ENCODE data around the gene MADCAM1.

Gene MADCAM1

DNA sequence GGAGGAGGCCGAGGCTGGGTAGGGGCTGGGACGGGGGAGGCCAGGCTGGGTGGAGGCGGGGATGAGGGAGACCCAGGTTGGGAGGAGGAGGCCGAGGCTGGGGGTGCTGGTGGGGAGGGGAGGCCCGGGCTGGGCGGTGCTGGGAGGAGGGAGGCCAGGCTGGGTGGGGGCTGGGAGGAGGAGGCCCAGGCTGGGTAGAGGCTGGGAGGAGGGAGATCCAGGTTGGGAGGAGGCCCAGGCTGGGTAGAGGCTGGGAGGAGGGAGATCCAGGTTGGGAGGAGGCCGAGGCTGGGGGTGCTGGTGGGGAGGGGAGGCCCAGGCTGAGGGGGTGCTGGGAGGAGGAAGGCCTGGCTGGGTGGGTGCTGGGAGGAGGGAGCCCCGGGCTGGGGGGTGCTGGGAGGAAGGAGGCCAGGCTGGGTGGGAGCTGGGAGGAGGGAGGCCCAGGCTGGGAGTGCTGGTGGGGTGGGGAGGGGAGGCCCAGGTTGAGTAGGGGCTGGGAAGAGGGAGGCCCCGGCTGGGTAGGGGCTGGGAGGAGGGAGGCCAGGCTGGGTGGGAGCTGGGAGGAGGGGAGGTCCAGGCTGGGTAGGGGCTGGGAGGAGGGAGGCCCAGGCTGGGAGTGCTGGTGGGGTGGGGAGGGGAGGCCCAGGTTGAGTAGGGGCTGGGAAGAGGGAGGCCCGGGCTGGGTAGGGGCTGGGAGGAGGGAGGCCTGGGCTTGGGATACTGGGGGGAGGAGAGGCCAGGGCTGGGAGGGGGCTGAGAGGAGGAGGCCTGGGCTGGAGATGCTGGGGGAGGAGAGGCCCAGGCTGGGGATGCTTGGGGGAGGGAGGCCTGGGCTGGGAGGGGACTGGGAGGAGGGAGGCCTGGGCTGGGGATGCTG, 21.7 kb downstream of the MADCAM1 start:
- Mint-ChIP-seq H3K4me3 (no peak overlapping the region), H3K27me3 (peaks cover 4% of the 10 kb centered on the region), H3K36me3 (peaks cover 3% of the 10 kb centered on the region), H3K9me3 (no peaks in the 10 kb centered on the region), H3K27ac (no peak overlapping the region), H3K4me1 (peaks cover 3% of the 10 kb centered on the region)
- ATAC-seq (ENCODE audit: low read depth) = no peak
- no peak for DNase-seq (ENCODE audit: low spot score in 2 of 2)

DNA sequence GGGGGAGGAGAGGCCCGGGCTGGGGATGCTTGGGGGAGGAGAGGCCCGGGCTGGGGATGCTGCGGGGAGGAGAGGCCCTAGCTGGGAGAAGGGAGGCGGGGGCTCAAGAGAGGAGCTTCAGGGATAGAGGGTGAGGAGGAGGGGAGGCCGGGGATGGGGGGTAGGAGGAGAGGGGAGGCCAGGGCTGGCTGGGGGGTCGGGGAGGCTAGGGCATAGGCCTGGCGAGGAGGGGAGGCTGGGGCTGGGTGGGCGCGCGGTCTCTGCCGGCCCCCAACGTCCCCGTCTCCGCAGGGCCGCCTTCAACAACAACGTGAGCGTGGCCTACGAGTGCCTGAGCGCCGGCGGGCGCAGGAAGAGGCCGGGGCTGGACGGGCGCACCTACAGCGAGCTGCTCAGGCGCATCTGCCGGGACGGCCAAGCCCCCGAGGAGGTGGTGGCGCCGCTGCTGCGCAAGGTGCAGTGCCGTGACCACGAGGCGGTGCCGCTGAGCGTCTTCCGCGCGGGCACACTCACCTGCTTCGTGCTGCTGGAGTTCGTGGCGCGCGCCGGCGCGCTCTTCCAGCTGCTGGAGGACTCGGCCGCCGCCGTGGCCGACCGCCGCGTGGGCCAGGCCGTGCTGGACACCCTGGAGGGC, 22.4 kb downstream of the MADCAM1 start:
- H3K36me3 Mint-ChIP-seq = peaks cover 3% of the 10 kb centered on the region
- peaks cover 4% of the 10 kb centered on the region for H3K27me3 Mint-ChIP-seq
- H3K4me1 Mint-ChIP-seq = peaks cover 3% of the 10 kb centered on the region
- ATAC-seq (ENCODE audit: low read depth) (peak; percentile 78), DNase-seq (ENCODE audit: low spot score in 2 of 2) (no peak)
- H3K27ac Mint-ChIP-seq = no peak overlapping the region
- no peaks in the 10 kb centered on the region for H3K9me3 Mint-ChIP-seq
- H3K4me3 Mint-ChIP-seq = no peak overlapping the region

DNA sequence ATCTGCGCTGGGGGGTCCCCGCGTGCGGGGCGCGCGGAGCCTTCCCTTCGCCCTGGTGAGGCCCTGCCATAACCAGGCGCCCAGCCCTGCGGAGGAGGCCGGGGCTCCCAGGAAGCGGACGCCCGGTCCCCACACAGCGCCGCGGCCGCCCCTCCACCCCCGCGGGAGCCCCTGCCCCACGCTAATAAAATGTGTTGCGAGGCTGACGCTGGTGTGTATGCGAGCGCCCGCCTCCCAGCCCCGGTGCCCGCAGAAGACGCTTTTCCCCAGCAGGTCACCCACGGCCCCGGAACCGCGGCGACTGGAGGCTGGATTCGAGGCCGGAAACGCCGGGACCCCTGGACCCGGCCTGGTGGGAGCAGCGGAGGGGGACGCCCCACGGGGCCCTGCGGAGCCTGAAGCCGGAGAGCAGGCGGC, 23.2 kb downstream of the MADCAM1 start:
- Mint-ChIP-seq H3K4me1 (peaks cover 3% of the 10 kb centered on the region), H3K4me3 (no peak overlapping the region), H3K9me3 (no peaks in the 10 kb centered on the region), H3K27ac (no peak overlapping the region), H3K27me3 (peaks cover 7% of the 10 kb centered on the region), H3K36me3 (peaks cover 3% of the 10 kb centered on the region)
- ATAC-seq (ENCODE audit: low read depth) = no peak
- no peak for DNase-seq (ENCODE audit: low spot score in 2 of 2)

DNA sequence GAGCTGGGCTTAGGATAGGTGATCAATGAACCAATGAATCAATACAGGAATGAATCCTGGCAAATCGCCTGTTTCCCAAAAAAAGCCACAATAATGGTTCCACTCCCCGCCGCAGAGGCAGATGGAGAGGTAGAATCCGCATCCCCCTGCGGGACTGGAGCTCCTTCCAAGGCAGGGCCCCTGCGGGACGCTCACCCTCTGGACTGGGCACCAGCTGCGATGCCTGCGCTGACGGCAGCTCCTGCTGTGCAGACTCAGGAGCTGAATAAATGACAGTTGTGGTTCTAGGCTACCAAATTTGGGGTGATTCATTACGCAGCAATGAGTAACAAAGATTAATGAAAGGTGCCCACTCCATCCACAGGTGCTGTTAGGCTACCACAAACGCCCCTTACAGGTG, 26.4 kb downstream of the MADCAM1 start:
- H3K27me3 Mint-ChIP-seq = peaks cover 11% of the 10 kb centered on the region
- peaks cover 1% of the 10 kb centered on the region for H3K36me3 Mint-ChIP-seq
- no peaks in the 10 kb centered on the region for H3K9me3 Mint-ChIP-seq
- no peak overlapping the region for H3K4me3 Mint-ChIP-seq
- no peak overlapping the region for H3K27ac Mint-ChIP-seq
- no peak for DNase-seq (ENCODE audit: low spot score in 2 of 2)
- ATAC-seq (ENCODE audit: low read depth) = no peak
- no peaks in the 10 kb centered on the region for H3K4me1 Mint-ChIP-seq

GRCh38 chr19:524062-524674, 27.9 kb downstream of the MADCAM1 start:
- ATAC-seq (ENCODE audit: low read depth) (no peak), DNase-seq (ENCODE audit: low spot score in 2 of 2) (no peak)
- peaks cover 16% of the 10 kb centered on the region for H3K27me3 Mint-ChIP-seq
- no peak overlapping the region for H3K4me3 Mint-ChIP-seq
- no peaks in the 10 kb centered on the region for H3K9me3 Mint-ChIP-seq
- no peak overlapping the region for H3K27ac Mint-ChIP-seq
- H3K4me1 Mint-ChIP-seq = no peaks in the 10 kb centered on the region
- H3K36me3 Mint-ChIP-seq = peaks cover 1% of the 10 kb centered on the region

DNA sequence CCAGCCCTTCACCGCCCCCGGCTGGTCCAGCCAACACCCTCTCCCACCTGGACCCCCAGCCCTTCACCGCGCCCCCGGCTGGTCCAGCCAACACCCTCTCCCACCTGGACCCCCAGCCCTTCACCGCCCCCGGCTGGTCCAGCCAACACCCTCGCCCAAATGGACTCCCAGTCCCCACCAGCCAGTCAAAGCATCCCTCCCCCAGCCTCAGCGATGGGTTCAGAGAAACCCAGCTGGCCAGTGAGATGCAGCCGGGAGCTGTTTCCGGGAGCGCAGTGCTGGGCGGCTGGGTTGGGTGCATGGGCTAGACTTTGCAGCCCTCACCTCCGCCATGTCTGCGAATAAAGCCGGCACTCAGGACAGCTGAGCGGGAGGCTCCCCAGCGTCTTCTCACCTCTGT, 28.7 kb downstream of the MADCAM1 start:
- ATAC-seq (ENCODE audit: low read depth) (no peak), DNase-seq (ENCODE audit: low spot score in 2 of 2) (no peak)
- Mint-ChIP-seq H3K27me3 (peaks cover 16% of the 10 kb centered on the region), H3K36me3 (peaks cover 1% of the 10 kb centered on the region), H3K4me3 (no peak overlapping the region), H3K9me3 (no peaks in the 10 kb centered on the region), H3K27ac (no peak overlapping the region), H3K4me1 (no peaks in the 10 kb centered on the region)

DNA sequence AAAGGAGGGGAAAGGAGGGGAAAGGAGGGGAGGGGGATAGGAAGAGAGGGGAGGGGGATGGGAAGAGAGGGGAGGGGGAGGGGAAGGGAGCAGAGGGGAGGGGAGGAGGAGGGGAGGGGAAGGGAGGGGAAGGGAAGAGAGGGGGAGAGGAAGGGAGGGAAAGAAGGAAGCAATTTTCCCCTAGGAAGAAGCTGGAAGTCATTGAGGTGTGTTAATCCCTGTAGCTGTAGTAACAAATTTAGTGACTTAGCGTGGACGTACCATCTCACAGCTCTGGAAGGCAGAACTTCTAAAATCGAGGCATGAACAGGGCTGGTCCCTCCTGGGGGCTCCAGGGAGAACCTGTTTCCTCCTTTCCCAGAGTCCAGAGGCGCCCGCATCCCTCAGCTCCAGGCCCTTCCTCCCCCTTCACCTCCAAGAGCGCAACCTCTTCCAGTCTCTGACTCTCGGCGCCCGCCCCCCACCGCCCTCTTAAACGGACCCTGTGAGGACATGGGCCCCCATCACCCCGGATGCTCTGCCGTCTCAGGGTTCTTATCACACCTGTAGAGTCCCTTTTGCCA, 29.7 kb downstream of the MADCAM1 start:
- Mint-ChIP-seq H3K9me3 (no peaks in the 10 kb centered on the region), H3K4me3 (no peak overlapping the region), H3K4me1 (no peaks in the 10 kb centered on the region), H3K36me3 (no peaks in the 10 kb centered on the region), H3K27ac (no peak overlapping the region), H3K27me3 (peaks cover 16% of the 10 kb centered on the region)
- ATAC-seq (ENCODE audit: low read depth) (no peak), DNase-seq (ENCODE audit: low spot score in 2 of 2) (no peak)

DNA sequence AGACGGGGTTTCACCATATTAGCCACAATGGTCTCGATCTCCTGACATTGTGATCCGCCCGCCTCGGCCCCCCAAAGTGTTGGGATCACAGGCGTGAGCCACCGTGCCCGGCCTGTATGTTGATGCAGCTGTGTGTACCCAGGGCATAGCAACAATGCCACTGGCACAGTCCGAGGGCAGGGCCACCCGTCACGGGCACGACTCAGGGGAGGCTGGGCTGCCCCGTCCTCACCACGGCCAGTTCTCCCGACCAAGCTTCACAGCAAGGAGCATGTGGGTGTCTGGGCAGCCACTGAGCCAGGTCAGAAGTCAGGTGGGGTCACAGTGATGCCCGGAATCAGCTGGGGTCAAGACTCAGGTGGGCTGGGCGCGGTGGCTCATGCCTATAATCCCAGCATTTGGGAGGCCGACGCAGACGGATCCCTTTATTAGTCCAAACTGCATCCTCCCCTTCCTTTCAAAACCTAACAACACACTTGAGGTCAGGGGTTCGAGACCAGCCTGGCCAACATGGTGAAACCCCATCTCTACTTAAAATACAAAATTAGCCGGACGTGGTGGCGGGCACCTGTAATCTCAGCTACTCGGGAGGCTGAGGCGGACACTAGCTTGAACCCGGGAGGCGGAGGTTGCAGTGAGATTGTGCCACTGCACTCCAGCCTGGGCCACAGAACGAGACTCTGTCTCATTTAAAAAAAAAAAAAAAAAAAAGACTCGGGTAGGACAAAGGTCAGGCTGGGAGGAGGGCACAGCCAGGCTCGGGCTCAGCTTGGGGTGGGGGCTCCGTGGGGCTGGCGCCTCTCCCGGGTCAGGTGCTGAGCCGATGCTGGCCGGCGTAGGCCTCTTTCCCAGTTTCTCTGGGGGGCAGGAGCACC, 34.1 kb downstream of the MADCAM1 start:
- H3K27me3 Mint-ChIP-seq = peaks cover 11% of the 10 kb centered on the region
- peak overlapping the region; percentile 45 for H3K27ac Mint-ChIP-seq
- peaks cover 2% of the 10 kb centered on the region for H3K36me3 Mint-ChIP-seq
- H3K9me3 Mint-ChIP-seq = no peaks in the 10 kb centered on the region
- ATAC-seq (ENCODE audit: low read depth) (no peak), DNase-seq (ENCODE audit: low spot score in 2 of 2) (no peak)
- peak overlapping the region; percentile 79 for H3K4me3 Mint-ChIP-seq
- peaks cover 6% of the 10 kb centered on the region for H3K4me1 Mint-ChIP-seq

GRCh38 chr19:531009-531752, 34.9 kb downstream of the MADCAM1 start:
- H3K27ac Mint-ChIP-seq = no peak overlapping the region
- peaks cover 4% of the 10 kb centered on the region for H3K36me3 Mint-ChIP-seq
- ATAC-seq (ENCODE audit: low read depth) (peak; percentile 79), DNase-seq (ENCODE audit: low spot score in 2 of 2) (peak; percentile 87 to 98)
- peaks cover 8% of the 10 kb centered on the region for H3K27me3 Mint-ChIP-seq
- peaks cover 6% of the 10 kb centered on the region for H3K4me1 Mint-ChIP-seq
- no peaks in the 10 kb centered on the region for H3K9me3 Mint-ChIP-seq
- H3K4me3 Mint-ChIP-seq = peak overlapping the region; percentile 79

- peak in 1 of 2 donors; percentile 44 for DNase-seq (ENCODE audit: low spot score in 2 of 2)
- peaks cover 6% of the 10 kb centered on the region for H3K27me3 Mint-ChIP-seq
- peaks cover 4% of the 10 kb centered on the region for H3K36me3 Mint-ChIP-seq
- ATAC-seq (ENCODE audit: low read depth) = peak; percentile 27
- H3K9me3 Mint-ChIP-seq = no peaks in the 10 kb centered on the region
- peaks cover 6% of the 10 kb centered on the region for H3K4me1 Mint-ChIP-seq
- H3K27ac Mint-ChIP-seq = no peak within 1 kb of the TSS
- H3K4me3 Mint-ChIP-seq = peak within 1 kb of the TSS; percentile 87
These were observed 35.7 kb downstream of the MADCAM1 start, which contains the start of gene CDC34 for GRCh38 chr19:531753-532560. CDC34 (plus strand) TSS chr19:531760; CDS start chr19:531932, 172 bp downstream.

DNA sequence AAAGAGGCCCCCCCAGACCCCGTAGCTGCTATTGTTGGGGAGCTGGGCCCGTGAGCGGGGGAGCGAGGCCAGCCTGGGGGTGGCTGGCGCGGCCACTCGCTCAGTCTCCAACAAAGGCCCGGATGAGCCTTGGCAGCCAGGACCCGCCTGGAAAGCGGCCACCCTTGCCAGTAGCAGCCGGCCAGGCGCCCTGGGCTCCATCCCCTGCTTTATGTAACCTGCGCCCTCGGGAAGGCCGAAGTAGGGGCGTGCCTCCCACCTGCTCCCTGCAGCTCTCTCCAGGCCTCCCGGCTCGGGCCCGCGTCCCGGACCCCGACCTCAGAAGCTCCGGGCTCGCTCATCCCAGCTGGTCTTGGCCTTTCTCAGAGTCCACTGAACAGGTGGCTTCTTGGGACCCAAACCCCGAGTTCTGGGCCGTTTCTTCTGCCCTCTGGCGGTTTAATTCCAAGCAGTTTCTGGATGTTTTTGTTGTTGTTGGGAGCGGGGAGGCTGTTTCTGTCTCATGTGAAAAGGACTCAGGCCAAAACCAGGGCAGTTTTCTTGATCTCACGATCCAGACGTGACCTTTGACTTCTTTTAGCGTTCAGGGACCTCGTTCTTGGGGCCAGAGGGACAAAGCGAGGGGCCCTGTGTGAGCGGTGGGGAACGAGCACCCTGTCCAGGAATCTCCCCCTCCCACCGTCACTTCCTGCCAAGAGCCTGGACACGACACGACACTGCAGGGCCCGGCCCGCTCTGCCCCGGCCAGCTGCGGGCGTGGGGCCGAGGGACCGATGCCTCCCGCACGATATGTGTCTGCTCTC, 36.5 kb downstream of the MADCAM1 start:
- DNase-seq (ENCODE audit: low spot score in 2 of 2) (peak in 1 of 2 donors; percentile 41), ATAC-seq (ENCODE audit: low read depth) (no peak)
- H3K27ac Mint-ChIP-seq = peak overlapping the region; percentile 17
- peaks cover 6% of the 10 kb centered on the region for H3K27me3 Mint-ChIP-seq
- H3K4me3 Mint-ChIP-seq = peak overlapping the region; percentile 72
- H3K36me3 Mint-ChIP-seq = peaks cover 5% of the 10 kb centered on the region
- peaks cover 6% of the 10 kb centered on the region for H3K4me1 Mint-ChIP-seq
- no peaks in the 10 kb centered on the region for H3K9me3 Mint-ChIP-seq

All from memory B cell (primary cell).